T47D (cell line): ENCODE data around the gene ITPKB.

Experiments
- DNase-seq, 2 experiments: peaks; one replicate each; pipeline versions ENCODE4 v3.0.0 to v3.0.0-alpha.2; 2011 to 2012; ENCODE audit warnings: low read depth in 1 of 2, low spot score in 1 of 2
- JUND ChIP-seq: IDR thresholded peaks from 2 replicates; pipeline ENCODE4 v1.6.1; 2012; ENCODE audit warnings: low read depth
- in situ Hi-C: cut with HindIII; loops from 2 replicates; pipeline ENCODE4 v1.10.0; 2016; ENCODE audit warnings: low sequenced_read_pairs, low pct_unique_long_range_greater_than_20kb

ITPKB gene

GRCh38 chr1:226656601-226657277, 82.3 kb downstream of the ITPKB start:
- no peak for TF ChIP-seq JUND
- in situ Hi-C loops: no loop called here
- DNase-seq: no peak

DNA sequence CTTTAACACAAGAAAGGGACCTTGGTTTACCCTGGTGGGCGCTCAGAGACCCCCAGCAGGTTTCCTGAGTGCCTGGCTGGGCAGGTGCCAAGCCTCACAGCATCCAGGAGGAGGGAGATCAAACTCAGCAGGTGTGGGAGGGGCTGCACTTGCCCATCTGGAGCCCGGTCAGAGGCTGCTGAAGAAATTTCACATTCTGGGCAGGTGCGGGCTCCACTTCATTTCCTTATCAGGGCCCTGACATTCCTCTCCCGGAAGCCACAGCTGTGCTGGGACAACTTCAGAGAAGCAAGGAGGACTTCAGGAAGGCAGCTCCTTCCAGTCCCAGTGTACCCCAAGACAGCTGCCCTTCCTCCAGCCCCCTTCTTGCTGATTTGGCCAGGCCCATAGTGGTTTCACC, 82.9 kb downstream of the ITPKB start:
- in situ Hi-C loops: no loop called here
- DNase-seq: no peak
- TF ChIP-seq JUND: no peak

- in situ Hi-C loops: no loop called here
- no peak for DNase-seq
- TF ChIP-seq JUND: no peak
These were observed 83.6 kb downstream of the ITPKB start for GRCh38 chr1:226655251-226656163.

GRCh38 chr1:226654668-226655055, 84.4 kb downstream of the ITPKB start:
- DNase-seq: no peak
- in situ Hi-C loops: no loop called here
- no peak for TF ChIP-seq JUND

DNA sequence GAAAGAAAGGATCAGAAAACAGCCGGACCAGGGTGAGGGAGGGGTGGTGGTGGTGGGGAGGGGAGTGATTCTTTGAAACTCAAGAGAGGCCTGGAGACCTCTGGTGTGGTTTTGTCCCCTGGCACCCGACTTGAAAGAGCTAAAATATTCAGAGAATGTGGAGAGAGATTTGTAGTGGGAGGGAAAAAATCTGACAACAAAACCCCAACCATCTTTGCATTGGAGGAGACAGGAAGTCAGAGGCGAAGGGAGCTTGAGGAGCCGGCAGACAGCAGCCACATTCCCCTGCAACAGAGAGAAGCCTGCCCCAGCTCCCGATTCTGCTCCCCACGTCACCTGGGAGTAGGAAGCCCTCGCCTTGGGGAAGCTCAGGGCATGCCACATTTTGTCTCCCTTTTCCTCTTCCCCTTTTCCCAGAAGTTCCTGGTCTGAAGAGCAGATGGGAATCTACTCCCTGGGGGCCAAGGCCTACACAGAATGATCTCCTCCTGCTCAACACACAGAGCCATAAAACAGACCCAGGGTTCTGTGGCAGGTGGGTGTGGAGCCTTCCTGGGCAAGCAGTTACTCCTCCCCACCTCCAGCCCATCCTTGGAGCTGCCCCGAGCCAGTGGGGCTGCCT, 84.9 kb downstream of the ITPKB start:
- no peak for DNase-seq
- in situ Hi-C loops: no loop called here
- no peak for TF ChIP-seq JUND

DNA sequence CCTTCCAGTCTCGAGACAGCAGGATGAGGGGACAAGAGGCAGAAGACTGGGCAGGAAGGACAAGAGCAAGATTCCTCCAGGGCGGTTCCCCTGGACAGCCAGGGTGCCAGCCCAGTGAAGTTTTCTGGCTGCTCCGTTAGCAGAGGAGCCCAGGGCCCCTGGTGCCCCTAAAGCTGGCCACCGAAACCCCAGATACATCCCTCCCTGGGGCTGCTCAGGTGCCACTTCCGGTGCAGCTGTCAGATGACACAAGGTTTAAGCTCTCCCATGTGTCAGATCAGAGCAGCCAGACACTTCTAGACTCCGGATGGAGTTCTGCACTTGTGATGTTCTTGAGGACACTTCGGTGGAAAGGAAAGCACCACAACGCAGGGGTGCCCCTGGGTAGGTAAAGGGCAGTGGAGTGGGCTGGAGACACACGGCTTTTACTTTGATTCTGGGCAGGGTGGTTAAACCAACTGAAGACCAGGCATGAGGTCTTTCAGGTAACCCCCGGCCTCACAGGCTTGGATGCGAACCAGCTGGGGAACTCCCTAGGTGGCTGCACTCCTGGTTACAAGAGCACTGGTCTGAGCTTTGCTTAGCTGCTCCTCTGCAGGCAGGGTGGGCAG, 85.7 kb downstream of the ITPKB start:
- no peak for TF ChIP-seq JUND
- in situ Hi-C loops: no loop called here
- DNase-seq: no peak

DNA sequence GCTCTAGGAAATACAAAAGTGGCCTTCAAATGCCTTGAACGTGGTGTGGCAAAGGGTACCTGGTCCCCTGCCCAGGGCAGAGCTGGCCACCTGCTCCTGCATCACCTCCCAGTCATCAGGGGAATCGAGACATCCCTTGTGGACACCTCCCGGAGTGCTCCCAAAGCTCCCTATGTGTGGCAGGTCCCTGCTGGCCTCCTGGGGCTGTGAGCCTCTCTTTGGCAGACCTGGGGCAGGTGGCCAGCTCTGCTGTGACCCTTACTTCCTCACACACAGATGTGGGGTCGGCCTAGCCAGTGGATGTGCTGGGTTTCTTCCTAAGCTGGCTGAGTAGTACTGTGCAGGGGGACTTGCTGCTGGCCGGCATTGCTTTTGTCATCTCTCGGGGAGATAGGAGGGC, 86.5 kb downstream of the ITPKB start:
- TF ChIP-seq JUND: no peak
- no peak for DNase-seq
- in situ Hi-C loops: no loop called here

DNA sequence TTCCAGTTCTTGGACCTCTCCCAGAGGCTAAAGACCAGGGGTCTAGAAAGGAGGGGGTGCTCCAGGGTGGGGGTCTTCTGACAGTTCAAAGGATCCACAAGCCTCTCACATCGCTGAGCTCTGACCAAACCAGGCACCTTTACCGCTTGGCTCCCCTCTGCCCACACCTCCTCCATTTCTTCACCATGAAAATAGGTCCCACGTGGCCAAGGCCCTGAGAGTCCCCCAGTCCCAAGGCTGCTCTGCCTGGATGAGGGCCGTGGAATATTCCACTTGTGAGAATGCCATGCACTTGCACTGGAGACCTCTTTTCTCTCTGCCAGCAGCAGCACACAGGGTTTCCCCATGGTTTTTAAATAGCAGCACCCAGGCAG, 87.4 kb downstream of the ITPKB start:
- in situ Hi-C loops: no loop called here
- no peak for DNase-seq
- TF ChIP-seq JUND: no peak

GRCh38 chr1:226651041-226651731, 87.9 kb downstream of the ITPKB start:
- no peak for TF ChIP-seq JUND
- in situ Hi-C loops: no loop called here
- DNase-seq: no peak

DNA sequence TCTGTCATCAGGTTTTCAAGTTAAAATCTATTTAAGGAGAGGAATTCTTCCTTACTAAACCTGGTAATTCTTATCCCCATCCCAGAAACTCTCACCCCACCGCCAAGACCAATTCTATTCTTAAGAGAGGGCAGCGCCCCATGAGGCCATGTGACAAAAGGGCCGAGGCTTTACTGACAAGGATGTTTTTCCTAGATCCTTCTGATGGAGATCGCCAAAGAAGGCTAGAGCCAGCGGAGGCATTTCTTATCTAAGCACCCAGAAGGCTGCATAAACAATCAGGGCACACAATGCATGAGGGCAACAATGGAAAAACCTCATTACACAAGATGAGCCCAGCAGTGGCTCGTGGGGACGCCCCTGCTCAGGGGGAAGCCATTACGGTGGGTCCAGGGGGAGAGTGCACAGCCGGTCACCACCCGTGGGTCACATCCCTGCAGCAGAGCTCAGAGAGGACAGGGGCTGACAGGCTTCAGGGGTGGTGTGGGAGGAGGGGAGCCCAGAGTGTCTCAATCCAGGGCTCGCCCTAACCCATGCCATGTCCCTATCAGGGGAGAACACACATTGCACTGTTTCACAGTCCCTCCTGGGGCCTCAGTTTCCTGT, 88.7 kb downstream of the ITPKB start:
- in situ Hi-C loops: no loop called here
- DNase-seq: no peak
- TF ChIP-seq JUND: no peak

DNA sequence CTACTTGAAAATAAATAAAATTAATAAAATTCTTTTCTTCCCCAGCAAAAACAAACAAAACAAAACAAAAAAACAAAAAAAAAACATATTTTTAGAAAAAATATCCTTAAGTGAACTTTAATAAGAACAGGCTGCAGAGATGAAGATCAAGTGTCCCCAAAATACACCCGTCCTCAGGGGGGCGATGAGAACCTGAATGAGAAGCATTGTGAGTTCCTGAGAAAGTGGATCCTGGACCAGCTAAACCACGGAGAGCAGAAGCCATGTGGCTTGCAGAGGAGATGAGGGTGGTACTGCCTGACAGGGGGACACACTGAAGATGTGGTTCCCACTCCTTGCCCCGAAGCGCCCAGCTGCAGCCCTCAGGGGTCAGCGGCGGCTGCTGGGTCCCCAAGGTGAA, 89.3 kb downstream of the ITPKB start:
- no peak for TF ChIP-seq JUND
- in situ Hi-C loops: no loop called here
- peak in 1 of 2 experiments; percentile 75 for DNase-seq

- in situ Hi-C loops: no loop called here
- no peak for DNase-seq
- TF ChIP-seq JUND: no peak
These were observed 89.8 kb downstream of the ITPKB start for GRCh38 chr1:226649244-226649643.
